GM19324 (cell line): ENCODE measurements around the gene RPS24.

ENCODE experiments used
- ATAC-seq: cut with Tn5 transposase; IDR thresholded peaks from one replicate; pipeline ENCODE4 v1.9.1; 2021; ENCODE audit warnings: mild to moderate bottlenecking, moderate library complexity; ENCODE audit not compliant: unreplicated experiment, low FRiP score

Gene RPS24

DNA sequence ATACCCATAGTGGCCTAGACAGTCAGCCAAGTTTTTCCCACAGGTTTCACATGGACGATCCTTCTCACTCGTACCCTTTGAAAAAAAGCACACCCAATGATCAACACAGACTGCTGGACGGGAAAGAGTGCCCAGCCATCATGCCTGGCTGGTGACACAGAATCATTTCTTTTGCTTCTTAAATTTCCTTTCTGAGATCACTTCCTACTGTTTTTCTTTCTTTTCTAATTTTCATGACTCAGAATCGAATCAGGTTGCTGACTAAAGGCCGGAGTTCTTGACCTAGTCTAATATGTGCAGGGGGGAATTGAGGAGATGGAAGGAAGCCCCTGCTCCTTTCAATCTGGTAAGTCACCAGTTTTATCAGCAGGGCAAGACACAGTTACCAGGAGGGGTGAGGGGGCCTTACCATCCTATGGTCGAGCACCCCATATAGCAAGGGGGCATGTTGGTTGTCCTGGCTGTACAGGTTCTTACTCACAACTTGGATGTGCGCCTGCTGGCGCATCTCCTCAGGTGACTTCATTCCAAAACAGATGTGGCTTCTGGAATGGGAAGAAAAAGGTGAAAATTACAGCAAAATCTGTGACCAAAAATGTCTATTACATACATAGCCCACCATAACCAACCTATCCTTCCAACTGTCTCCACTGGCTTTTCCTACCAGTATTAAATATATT, 7.8 kb upstream of the RPS24 start:
- no peak for ATAC-seq

GRCh38 chr10:78028438-78029268, 5.0 kb upstream of the RPS24 start:
- ATAC-seq, result peak; percentile 0

DNA sequence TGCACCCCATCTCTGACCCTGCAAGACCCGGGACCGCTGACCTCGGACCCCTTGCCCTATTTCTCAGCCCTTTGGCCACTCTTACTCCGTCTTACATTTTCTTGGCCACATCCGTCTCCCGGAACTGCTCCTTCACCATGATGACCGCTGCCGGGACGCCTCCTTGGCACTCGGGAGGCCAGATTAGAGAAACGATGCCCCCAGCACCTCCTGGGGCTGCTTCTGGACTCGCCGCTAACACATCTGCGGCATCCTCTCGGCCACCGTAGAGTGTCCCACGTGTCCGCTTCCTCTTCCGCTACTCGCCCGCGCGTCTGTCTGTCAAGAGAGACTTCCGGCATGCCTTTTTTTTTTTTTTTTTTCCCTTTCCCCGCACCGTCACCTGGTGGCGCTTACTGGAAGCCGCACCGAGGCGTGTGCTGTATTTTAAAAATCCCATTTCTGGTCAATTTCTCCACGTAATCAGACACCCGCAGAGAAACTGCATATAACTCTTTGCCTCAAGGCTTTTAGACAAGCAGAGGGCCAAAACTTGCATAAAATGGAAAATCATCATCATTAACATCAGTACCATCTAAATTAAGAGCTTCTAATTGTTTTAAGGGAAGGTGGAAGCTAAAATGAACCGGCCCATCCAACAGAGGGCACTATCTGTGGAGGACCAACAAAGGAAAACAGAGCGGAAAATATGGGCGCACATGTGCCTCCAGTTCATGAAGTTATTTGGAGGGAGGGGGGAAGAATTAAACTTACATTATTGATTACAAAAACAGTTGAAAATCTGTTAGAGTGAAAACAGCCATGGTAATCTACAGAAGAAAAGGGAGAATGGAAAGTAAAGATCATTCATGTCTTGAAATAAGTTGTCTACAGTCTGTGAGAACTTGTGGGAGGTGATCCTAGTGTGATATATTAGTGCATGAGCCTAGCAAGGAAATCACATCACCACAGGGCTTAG, 4.1 kb upstream of the RPS24 start, which contains the start of gene POLR3A:
POLR3A (minus strand) TSS at position 247 of the 958 bp plus-strand sequence; CDS start at position 139, 108 bp downstream.
- ATAC-seq, result peak; percentile 62

- no peak for ATAC-seq
These were observed 351 bp upstream of the RPS24 start for GRCh38 chr10:78033387-78033636.

- ATAC-seq, result no peak
These were observed 1.4 kb downstream of the RPS24 start for GRCh38 chr10:78035025-78035424.

DNA sequence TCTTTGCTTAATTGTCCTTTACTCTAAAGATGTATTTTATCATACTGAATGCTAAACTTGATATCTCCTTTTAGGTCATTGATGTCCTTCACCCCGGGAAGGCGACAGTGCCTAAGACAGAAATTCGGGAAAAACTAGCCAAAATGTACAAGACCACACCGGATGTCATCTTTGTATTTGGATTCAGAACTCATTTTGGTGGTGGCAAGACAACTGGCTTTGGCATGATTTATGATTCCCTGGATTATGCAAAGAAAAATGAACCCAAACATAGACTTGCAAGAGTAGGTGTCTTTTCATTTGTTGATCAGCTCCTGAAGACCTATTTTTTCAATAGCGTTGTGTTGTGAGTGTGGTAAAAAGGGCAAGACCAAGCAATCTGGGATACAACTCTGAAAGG, 1.8 kb downstream of the RPS24 start:
- ATAC-seq, result no peak

DNA sequence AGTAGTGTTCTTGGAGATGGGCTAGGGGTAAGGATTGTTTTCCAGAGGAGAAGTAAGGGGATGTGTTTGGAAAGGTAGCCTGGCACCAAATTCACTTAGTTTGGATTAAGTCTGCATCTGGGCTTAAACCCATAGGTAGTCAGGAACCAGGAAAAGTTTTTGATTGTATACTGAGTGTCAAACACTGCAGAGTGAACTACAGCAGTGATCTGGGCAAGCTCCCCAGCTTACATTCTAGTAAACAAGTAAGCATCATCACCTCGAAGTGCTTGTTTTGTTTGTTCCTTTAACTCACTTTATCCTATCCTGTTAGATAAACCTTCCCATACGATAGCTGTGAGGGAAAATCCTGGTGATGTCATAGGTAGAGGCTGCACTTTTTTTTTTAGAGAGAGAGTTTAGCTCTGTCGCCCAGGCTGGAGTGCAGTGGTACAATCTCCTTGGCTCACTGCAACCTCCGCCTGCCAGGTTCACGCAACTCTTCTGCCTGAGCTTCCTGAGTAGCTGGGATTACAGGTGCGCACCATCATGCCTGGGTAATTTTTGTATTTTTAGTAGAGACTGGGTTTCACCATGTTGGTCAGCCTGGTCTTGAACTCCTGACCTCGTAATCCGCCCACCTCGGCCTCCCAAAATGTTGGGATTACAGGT, 2.4 kb downstream of the RPS24 start:
- no peak for ATAC-seq

- ATAC-seq, result no peak
These were observed 4.4 kb downstream of the RPS24 start for GRCh38 chr10:78038105-78038504.

DNA sequence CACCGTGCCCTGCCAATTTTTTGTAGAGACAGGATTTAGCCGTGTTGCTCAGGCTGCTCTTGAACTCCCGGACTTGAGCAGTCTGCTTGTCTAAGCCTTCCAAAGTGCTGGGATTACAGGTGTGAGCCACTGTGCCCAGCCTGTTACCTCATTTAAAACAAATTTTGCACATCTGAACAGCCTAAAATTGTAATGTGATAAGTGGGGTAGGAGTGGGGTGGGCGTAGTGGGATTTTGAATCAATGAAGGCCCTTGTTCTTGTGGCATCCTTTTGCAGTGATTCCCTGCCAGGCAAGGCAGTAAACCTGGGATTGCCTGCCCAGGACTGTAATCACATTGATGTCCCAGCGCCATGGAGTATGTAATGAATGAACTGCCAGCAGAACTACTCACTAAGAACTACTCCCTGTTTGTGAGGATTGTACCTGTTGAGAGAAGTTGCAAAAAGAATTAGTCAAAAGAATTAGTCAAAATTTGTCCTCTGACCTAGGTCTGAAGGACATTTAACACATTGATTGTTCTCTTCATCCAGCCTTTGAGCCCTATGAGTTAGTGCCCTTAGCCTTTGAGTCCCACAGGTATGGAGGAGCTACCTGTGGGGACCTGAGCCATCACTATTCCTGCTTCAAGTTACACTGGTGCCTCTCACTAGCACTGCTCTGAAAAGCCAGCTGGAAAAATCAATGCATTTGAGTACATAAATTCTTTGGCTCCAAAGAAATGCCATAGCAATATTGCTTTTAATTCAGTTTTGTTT, 5.3 kb downstream of the RPS24 start:
- ATAC-seq, result no peak

DNA sequence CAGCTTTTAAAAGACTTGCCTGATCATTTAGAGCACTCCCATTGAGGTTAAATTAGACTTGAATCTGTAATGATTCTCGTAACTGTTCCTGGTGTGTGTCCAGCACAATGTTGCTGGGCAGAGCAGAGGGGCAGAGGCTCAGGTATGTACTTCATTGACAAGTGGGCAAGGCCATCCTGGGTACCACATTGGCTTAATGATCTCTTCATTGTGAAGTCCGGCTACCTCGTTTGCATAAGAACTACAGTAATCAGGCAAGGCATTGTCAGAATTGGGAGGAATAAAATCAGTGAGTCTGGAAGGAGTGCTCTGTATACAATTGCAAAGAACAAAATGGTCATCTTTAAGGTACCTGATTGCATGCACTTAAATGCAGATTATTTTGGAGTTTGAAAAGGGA, 6.1 kb downstream of the RPS24 start:
- ATAC-seq, result no peak

DNA sequence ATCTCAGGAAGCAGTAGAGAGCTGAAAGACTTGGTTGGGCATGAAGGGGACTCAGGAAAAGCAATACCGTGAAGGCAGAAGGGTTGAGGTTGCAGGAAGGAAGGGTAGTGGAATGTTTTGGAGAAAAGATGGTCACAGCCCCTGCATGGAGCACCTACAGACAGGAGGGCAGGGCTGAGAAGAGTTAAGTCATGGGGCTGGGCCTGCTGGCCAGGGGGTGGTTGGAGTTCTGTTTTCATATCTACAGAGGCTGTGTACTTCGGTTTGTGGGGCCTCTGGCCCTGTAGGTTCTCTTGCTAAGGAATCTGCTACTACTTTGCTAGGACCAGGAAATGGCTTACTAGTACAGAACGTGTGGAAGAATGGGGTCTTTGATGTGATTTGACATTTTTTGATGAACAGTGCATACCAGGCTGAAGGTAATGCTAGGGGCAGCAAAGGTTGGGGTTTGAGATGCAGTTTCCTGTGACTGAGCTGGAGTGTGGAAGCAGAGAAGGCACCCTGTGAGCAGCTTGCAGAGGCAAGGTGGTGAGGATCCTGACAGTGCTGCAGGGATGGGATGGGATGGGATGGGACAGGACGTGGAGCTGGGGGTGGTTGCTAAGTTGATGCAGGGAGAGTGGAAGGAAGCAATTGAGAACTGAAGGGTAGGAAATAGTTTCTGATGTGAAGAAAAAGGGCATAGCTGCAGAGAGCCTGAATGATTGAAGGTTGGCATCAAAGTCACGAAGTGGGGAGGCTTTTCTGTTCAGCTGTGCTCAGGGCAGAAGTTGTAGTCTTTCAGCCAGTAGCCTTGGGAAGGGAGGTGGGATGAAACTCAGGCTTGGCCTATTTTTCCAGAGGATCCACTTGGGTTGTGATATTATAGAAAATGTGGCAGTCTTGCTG, 7.8 kb downstream of the RPS24 start:
- no peak for ATAC-seq

DNA sequence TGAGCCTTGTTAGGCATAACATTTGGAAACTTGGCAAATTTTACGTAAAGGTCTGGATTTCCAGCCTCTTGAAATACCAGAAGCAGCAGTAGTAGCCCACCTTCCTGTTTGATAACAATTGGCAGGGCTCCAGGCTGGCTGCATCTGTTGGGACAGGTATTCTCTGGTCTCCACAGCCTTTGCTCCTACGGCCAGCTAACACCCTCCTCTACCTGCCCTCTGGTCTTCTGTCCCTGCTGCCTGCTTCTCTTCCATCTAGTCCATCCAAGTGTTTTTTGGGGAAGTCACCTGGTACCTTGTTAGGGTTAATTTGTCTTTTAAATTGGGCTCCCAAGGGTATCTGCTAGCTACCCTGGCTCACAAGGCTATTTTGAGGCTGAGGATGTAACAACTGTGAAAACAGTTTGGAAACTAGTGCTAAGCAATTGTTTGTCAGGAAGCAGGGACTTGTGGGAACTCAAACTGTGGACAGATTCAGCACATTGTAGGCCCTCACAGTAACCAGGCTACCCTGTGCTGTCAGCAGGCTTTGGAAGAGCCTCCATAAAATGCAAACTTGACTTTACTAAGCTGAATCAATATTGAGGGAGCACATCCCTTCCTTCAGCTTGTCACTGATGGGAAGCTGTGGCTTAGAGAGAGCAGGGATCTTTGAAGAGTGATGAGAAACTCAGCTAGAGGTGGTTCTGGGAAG, 8.5 kb downstream of the RPS24 start:
- no peak for ATAC-seq

DNA sequence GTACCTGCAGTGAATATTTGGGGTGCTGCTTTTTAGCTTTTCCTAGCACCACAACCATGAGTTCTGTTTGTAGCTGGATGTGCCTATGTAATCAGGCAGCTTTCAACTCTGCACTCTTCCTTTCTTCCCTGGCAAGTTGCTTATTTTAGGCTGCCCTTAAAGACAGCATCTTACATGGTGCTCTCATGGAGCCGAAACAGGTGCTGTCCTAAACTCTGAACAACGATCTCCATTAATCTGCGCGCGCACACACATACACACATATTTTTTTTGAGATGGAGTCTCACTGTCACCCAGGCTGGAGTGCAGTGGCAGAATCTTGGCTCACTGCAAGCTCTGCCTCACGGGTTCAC, 9.1 kb downstream of the RPS24 start:
- ATAC-seq, result no peak

- no peak for ATAC-seq
These were observed 10.5 kb downstream of the RPS24 start for GRCh38 chr10:78044179-78044578.

DNA sequence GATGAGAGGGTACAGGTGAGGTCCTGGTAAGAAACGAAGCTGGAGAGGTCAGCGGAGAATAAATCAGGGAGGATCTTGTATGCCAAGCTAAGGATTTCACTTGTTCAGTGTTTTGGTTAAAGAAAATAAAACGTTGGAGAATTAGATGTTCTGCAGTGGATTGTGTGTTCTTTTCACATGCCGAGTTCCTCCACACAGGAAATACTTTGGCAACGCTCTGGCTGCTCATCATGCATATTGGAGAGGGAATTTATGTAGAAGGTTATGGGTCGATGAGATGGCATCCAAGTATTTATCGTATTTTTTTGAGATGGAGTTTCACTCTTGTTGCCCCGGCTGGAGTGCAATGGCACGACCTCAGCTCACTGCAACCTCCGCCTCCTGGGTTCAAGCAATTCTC, 11.0 kb downstream of the RPS24 start:
- no peak for ATAC-seq

GRCh38 chr10:78045237-78045636, 11.6 kb downstream of the RPS24 start:
- peak; percentile 52 for ATAC-seq

GRCh38 chr10:78045856-78046255, 12.2 kb downstream of the RPS24 start:
- no peak for ATAC-seq

DNA sequence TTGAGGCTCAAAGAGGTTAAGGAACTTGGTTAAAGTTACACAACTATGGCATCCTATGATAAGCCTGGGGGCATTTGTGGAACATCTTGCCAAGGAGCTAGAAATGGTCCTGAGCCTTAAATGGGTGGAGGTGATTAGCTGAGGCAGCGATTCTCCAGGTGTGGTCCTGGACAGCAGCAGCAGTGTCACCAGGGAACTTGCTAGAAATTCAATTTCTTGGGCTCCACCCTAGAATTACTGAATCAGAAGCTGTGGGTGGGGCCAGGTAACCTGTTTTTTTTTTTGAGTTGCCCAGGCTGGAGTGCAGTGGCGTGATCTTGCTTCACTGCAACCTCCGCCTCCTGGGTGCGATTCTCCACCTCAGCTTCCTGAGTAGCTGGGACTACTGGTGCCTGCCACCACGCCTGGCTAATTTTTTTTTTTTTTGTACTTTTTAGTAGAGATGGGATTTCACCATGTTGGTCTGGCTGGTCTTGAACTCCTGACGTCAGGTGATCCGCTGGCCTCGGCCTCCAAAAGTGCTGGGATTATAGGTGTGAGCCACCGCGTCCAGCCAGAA, 13.1 kb downstream of the RPS24 start:
- no peak for ATAC-seq
